ENCODE measurements around the gene RXYLT1.
"Not testable (repeated sequence)": the region's sequence is repeated elsewhere in the genome, so short reads cannot be mapped to it uniquely, and the experiment has no call there.

The RXYLT1 gene

DNA sequence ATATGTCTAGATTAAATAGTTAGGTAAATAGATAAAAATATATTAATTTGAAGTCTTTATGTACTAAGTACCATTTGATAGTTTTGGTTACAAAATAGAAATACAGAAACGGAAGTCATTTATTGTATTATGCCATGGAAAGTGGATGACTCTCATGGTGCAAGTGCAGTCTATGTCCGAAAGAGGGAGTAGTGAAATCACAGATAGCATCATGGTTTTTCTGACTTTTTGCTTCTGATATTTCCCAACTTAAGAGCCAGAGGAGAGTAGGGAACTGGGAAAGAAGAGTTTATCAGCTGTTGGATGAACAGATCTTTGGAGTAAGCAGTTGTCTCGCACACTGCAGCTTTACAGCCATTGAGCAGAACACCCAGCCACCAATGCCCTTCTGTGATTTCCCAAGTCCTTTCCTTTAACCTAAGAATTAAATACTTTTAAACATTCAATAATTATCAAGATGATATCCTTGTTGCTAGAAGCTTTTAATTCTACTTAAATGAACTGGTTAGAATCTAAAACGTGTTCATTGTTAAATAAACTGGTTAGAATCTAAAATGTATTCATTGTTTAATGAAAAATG lies 46.4 kb downstream of the RXYLT1 start:
- H3K27ac ChIP-seq (ENCODE audit: low read length) = no peak overlapping the region
- H3K9ac ChIP-seq (ENCODE audit: low read depth, low read length) = no peak overlapping the region
- no peaks in the 10 kb centered on the region for H3K36me3 ChIP-seq (ENCODE audit: insufficient read depth, low read depth, low read length)
- H3K4me1 ChIP-seq (ENCODE audit: insufficient read depth, low read length) = no peaks in the 10 kb centered on the region
- peaks cover 10% of the 10 kb centered on the region for H3K9me3 ChIP-seq (ENCODE audit: insufficient read depth, low read depth, low read length)
- H3K27me3 ChIP-seq (ENCODE audit: insufficient read depth, low read length) = no peaks in the 10 kb centered on the region
- no peak overlapping the region for H3K4me3 ChIP-seq (ENCODE audit: low read length)

DNA sequence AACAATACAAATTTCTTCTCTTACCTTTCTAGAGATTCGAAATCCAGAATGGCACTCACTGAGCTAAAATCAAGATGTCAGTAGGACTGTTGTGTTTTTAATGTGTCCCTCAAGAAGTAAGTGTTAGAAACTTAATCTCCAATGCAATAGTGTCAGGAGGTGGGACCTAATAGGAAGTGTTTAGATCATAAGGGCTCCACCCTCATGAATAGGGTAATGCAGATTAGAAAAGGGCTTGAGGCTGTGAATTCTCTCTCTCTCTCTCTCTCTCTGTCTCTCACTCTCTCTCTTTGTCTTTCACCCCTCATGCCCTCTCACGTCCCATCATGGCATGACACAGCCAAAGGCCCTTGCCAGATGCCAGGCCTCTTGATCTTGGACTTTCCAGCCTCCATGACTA lies 49.2 kb downstream of the RXYLT1 start:
- no peaks in the 10 kb centered on the region for H3K4me1 ChIP-seq (ENCODE audit: insufficient read depth, low read length)
- H3K27me3 ChIP-seq (ENCODE audit: insufficient read depth, low read length) = no peaks in the 10 kb centered on the region
- H3K27ac ChIP-seq (ENCODE audit: low read length) = no peak overlapping the region
- H3K36me3 ChIP-seq (ENCODE audit: insufficient read depth, low read depth, low read length) = no peaks in the 10 kb centered on the region
- H3K9me3 ChIP-seq (ENCODE audit: insufficient read depth, low read depth, low read length) = peaks cover 10% of the 10 kb centered on the region
- H3K4me3 ChIP-seq (ENCODE audit: low read length) = no peak overlapping the region
- no peak overlapping the region for H3K9ac ChIP-seq (ENCODE audit: low read depth, low read length)

DNA sequence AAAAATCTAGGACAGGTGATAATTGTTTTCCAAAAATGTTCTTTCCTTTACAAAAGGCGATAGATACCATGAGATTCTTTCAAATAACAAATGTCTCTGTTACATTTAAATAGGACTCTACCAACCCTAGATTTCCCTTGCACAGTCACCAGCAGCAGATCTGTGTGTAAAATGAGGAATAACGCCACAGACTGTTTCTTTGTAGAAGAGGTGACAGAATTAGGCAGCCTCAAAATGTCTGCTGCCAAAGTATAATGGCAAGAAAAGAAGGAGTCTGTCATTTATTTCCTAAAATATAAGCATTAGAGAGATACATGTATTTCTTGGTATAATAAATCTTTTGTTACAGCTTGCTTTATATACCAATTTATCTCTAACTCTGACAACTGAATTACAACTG lies 56.3 kb downstream of the RXYLT1 start:
- no peaks in the 10 kb centered on the region for H3K36me3 ChIP-seq (ENCODE audit: insufficient read depth, low read depth, low read length)
- no peaks in the 10 kb centered on the region for H3K9me3 ChIP-seq (ENCODE audit: insufficient read depth, low read depth, low read length)
- H3K4me3 ChIP-seq (ENCODE audit: low read length) = no peak overlapping the region

DNA sequence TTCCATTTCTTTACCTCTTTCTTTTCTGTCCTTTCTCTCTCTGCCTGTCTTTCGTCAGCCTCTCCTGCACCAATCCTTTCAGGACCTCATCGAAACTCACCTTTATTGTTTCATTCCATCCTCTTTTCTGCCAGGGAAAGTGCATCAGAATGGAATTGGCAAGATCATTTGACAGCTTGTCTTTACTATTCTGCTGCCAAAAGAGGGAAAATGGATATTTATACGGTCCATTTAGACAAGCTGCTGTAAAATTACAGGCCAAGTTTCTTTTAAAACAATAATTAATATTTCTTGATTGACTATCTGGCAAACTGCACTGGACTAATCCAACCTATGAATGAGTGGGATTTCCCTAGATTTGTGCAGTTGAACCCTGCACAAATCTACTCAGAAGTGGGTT lies 57.2 kb downstream of the RXYLT1 start:
- no peak overlapping the region for H3K27ac ChIP-seq (ENCODE audit: low read length)
- H3K4me1 ChIP-seq (ENCODE audit: insufficient read depth, low read length) = no peaks in the 10 kb centered on the region
- no peak overlapping the region for H3K9ac ChIP-seq (ENCODE audit: low read depth, low read length)
- no peak overlapping the region for H3K4me3 ChIP-seq (ENCODE audit: low read length)
- H3K9me3 ChIP-seq (ENCODE audit: insufficient read depth, low read depth, low read length) = no peaks in the 10 kb centered on the region
- H3K36me3 ChIP-seq (ENCODE audit: insufficient read depth, low read depth, low read length) = no peaks in the 10 kb centered on the region
- no peaks in the 10 kb centered on the region for H3K27me3 ChIP-seq (ENCODE audit: insufficient read depth, low read length)

More for the DNA sequence above, 56.3 kb downstream of the RXYLT1 start:
- Histone ChIP-seq H3K4me1 (ENCODE audit: insufficient read depth, low read length) (no peaks in the 10 kb centered on the region), H3K27me3 (ENCODE audit: insufficient read depth, low read length) (no peaks in the 10 kb centered on the region), H3K9ac (ENCODE audit: low read depth, low read length) (no peak overlapping the region), H3K27ac (ENCODE audit: low read length) (no peak overlapping the region)

DNA sequence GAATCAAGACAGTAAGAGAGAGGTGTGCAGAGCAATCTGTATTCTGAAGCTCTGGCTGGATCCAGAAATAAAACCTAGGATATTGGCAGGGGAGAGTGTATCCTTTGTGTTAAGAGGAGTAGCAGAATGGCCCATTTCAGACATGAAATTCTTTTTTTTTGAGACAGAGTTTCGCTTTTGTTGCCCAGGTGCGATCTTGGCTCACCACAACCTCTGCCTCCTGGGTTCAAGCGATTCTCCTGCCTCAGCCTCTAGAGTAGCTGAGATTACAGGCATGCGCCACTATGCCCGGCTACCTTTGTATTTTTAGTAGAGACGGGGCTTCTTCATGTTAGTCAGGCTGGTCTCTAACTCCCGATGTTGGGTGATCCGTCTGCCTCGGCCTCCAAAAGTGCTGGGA lies 58.7 kb downstream of the RXYLT1 start:
- H3K9me3 ChIP-seq (ENCODE audit: insufficient read depth, low read depth, low read length) = no peaks in the 10 kb centered on the region

DNA sequence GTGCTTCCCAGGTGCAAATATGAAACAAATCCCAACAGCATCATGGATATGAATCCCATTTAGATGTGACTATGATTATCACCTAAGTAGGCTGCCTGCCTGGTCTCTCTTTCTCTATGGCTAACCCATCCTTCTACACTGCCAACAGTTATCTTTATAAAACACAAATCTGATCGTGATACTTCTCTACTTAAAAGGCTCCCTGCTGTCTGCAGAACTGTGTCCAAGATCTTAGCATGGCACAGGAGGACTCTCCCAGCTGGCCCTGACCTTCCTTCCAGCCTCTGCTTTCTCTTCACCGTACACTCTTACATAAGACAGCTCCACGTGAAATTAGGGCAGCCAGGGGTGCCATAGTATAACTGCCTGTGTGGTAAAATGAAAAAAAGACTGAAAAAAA lies 61.3 kb downstream of the RXYLT1 start:
- Histone ChIP-seq H3K4me1 (ENCODE audit: insufficient read depth, low read length) (peaks cover 6% of the 10 kb centered on the region; the same call in 1 of the 2 replicates), H3K9ac (ENCODE audit: low read depth, low read length) (no peak overlapping the region), H3K27me3 (ENCODE audit: insufficient read depth, low read length) (peaks cover 16% of the 10 kb centered on the region; the same call in 1 of the 2 replicates), H3K36me3 (ENCODE audit: insufficient read depth, low read depth, low read length) (no peaks in the 10 kb centered on the region), H3K9me3 (ENCODE audit: insufficient read depth, low read depth, low read length) (no peaks in the 10 kb centered on the region), H3K27ac (ENCODE audit: low read length) (no peak overlapping the region), H3K4me3 (ENCODE audit: low read length) (no peak overlapping the region)

More for the DNA sequence above, 58.7 kb downstream of the RXYLT1 start:
- no peaks in the 10 kb centered on the region for H3K27me3 ChIP-seq (ENCODE audit: insufficient read depth, low read length)
- no peak overlapping the region for H3K9ac ChIP-seq (ENCODE audit: low read depth, low read length)
- no peak overlapping the region for H3K4me3 ChIP-seq (ENCODE audit: low read length)
- H3K27ac ChIP-seq (ENCODE audit: low read length) = no peak overlapping the region
- H3K4me1 ChIP-seq (ENCODE audit: insufficient read depth, low read length) = 0 out of 2 replicates have a peak, but pooled peaks cover 3% of the 10 kb centered on the region
- H3K36me3 ChIP-seq (ENCODE audit: insufficient read depth, low read depth, low read length) = no peaks in the 10 kb centered on the region

DNA sequence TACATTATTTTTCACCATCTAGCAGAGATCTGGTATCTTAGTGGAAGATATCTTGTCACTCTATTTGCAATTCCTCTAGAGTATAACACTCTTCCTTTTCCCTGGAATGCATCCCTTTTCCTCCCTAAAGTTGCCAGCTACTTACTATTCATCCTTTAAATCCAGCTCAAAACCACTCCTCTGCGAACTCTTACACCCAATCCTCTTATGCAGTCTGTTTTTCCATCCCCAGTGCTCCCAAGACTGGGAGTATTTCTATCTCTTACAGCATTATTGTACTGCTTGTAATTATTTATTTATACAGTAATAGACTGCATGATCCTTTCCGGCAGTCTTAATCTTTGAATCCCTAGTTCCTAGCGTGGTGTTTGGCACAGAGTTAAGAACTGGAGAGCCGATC lies 61.9 kb downstream of the RXYLT1 start:
- Histone ChIP-seq H3K9ac (ENCODE audit: low read depth, low read length) (no peak overlapping the region), H3K9me3 (ENCODE audit: insufficient read depth, low read depth, low read length) (no peaks in the 10 kb centered on the region), H3K27me3 (ENCODE audit: insufficient read depth, low read length) (peaks cover 16% of the 10 kb centered on the region; the same call in 1 of the 2 replicates), H3K36me3 (ENCODE audit: insufficient read depth, low read depth, low read length) (no peaks in the 10 kb centered on the region), H3K27ac (ENCODE audit: low read length) (no peak overlapping the region), H3K4me3 (ENCODE audit: low read length) (no peak overlapping the region), H3K4me1 (ENCODE audit: insufficient read depth, low read length) (peaks cover 6% of the 10 kb centered on the region; the same call in 1 of the 2 replicates)

DNA sequence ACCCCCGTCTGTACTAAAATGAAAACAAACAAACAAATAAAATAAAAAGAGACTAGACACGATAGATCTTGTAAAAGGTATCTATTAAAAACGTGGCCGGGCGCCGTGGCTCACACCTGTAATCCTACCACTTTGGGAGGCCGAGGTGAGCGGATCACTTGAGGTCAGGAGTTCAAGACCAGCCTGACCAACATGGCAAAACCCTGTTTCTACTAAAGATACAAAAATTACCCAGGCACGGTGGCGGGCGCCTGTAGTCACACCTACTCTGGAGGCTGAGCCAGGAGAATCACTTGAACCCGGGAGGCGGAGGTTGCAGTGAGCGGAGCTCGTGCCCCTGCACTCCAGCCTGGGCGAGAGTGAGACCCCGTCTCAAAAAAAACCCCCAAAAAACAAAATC lies 63.0 kb downstream of the RXYLT1 start:
- H3K4me1 ChIP-seq (ENCODE audit: insufficient read depth, low read length); H3K36me3 ChIP-seq (ENCODE audit: insufficient read depth, low read depth, low read length); H3K27ac ChIP-seq (ENCODE audit: low read length); H3K9ac ChIP-seq (ENCODE audit: low read depth, low read length); H3K9me3 ChIP-seq (ENCODE audit: insufficient read depth, low read depth, low read length): not testable (repeated sequence)
- peaks cover 16% of the 10 kb centered on the region; the same call in 1 of the 2 replicates for H3K27me3 ChIP-seq (ENCODE audit: insufficient read depth, low read length)
- peak overlapping the region; percentile 98; the same call in 1 of the 2 replicates for H3K4me3 ChIP-seq (ENCODE audit: low read length)

DNA sequence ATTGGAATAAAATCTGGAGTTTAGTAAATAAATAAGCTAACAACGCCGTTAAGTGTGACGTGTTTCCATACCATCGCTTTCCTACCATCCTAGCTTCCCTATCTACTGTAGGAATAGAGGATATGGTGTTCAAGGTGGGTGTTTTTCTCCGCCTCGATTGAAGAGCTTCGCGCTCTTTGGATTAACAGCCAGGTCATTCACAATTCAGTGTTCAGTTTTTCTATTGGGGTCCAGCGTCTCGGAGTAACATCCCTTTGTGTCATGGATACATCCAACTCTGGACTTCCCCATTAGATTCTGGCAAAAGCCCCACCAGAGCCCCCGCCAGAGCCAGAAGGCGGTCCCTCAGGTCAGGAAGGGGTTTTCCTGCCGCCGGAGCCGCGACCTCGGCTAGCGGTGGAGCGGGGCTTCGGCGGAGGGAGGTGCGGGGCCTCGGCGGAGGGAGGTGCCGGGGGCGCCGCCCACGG lies 63.6 kb downstream of the RXYLT1 start:
- Histone ChIP-seq H3K9me3 (ENCODE audit: insufficient read depth, low read depth, low read length) (no peaks in the 10 kb centered on the region), H3K27me3 (ENCODE audit: insufficient read depth, low read length) (peaks cover 16% of the 10 kb centered on the region; the same call in 1 of the 2 replicates), H3K36me3 (ENCODE audit: insufficient read depth, low read depth, low read length) (no peaks in the 10 kb centered on the region), H3K27ac (ENCODE audit: low read length) (no peak overlapping the region), H3K9ac (ENCODE audit: low read depth, low read length) (peak overlapping the region; percentile 84; the same call in 1 of the 2 replicates), H3K4me1 (ENCODE audit: insufficient read depth, low read length) (peaks cover 6% of the 10 kb centered on the region; the same call in 1 of the 2 replicates), H3K4me3 (ENCODE audit: low read length) (peak overlapping the region; percentile 98)

DNA sequence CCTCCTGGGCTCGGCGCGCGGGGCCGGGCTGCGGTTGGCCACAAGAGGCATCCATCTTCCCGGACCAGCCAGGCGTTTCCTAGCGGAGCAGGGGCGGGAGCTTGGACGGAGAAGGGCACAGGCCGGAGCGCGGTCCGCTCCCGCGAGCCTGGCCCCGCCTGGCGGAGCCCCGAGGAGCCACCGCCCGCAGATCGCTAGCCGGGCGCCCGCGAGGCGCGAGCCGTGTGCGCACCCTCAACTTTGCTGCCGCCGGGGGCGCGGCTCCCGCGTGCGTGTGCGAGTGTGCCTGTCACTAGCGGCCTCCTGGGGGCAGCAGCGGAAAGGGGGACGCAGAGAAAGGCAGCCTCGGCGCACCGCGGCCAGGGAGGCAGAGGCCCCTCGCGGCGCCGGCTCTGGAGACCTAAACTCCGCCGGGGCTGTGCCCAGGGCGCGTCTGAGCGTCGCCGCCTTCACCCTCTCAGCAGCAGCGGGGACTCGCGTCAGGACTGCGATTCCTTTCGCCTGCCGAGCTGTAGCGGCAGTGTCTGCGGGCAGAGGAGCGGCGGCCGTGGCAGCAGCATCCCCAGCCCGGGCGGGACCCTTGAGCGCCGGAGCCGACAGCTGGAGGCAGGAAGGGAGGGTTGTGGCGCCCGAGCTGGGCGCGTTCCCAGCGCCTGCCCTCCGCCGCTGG lies 64.1 kb downstream of the RXYLT1 start:
- H3K36me3 ChIP-seq (ENCODE audit: insufficient read depth, low read depth, low read length) = no peaks in the 10 kb centered on the region
- peak overlapping the region; percentile 84; the same call in 1 of the 2 replicates for H3K9ac ChIP-seq (ENCODE audit: low read depth, low read length)
- peaks cover 6% of the 10 kb centered on the region; the same call in 1 of the 2 replicates for H3K4me1 ChIP-seq (ENCODE audit: insufficient read depth, low read length)
- no peaks in the 10 kb centered on the region for H3K9me3 ChIP-seq (ENCODE audit: insufficient read depth, low read depth, low read length)
- H3K4me3 ChIP-seq (ENCODE audit: low read length) = peak overlapping the region; percentile 98
- H3K27me3 ChIP-seq (ENCODE audit: insufficient read depth, low read length) = peaks cover 16% of the 10 kb centered on the region; the same call in 1 of the 2 replicates
- no peak overlapping the region for H3K27ac ChIP-seq (ENCODE audit: low read length)

DNA sequence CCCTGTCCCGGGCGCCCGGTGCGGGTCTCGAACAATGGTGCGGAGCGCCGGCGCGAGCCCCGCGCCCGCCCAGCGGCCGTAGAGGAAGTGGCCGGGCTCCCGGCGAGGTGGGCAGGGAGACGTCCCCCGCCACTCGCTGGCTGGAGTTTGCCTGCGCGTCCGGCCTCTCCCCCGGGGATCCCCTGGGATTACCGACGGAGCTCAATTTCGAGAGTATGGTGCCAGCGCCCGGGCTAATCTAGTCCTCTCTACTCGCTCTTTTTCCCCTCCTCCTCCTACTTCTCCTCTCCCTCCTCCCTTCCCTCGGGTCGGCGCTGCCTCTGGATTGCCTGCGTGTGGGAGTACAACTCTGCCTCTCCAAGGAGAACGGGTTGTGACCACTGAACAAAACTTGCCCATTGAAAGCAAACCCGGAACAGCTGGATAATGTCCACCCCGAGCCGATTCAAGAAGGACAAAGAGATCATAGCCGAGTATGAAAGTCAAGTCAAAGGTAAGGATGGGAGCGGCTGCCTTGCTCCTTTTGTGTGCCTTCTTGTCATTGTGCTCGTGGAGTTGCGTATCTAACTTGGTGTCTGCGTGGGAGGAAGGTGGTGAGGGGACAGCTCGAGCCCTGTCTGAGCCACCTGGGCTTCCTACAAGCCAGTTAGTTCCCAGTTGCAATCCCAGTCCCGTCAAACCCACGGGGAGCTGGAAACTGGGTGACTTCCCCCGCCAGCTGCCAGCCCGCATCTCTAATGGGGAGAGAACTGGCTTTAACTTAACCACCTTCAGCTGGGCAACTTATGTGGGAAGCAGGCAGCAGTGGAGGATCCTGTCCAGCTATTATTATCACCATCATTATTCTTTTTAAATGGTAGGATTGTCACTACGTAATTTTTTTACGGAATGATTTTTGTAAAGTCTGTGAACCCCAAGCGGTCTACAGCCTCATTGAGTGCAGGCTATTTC lies 65.0 kb downstream of the RXYLT1 start, which contains the start of gene SRGAP1:
Gene SRGAP1, plus strand, starts transcription at position 310 of the 951 bp plus-strand sequence. Its CDS starts 117 bp downstream, at position 427.
- no peaks in the 10 kb centered on the region for H3K36me3 ChIP-seq (ENCODE audit: insufficient read depth, low read depth, low read length)
- H3K27ac ChIP-seq (ENCODE audit: low read length) = no peak within 1 kb of the TSS
- H3K4me1 ChIP-seq (ENCODE audit: insufficient read depth, low read length) = peaks cover 6% of the 10 kb centered on the region; the same call in 1 of the 2 replicates
- no peaks in the 10 kb centered on the region for H3K9me3 ChIP-seq (ENCODE audit: insufficient read depth, low read depth, low read length)
- peak within 1 kb of the TSS; percentile 84 for H3K9ac ChIP-seq (ENCODE audit: low read depth, low read length)
- H3K27me3 ChIP-seq (ENCODE audit: insufficient read depth, low read length) = peaks cover 16% of the 10 kb centered on the region; the same call in 1 of the 2 replicates
- H3K4me3 ChIP-seq (ENCODE audit: low read length) = peak within 1 kb of the TSS; percentile 98

Data from iPS-20b (cell line).